HG02840 (cell line): ENCODE data around the gene SCRN2.

Experiments
- ATAC-seq: cut with Tn5 transposase; IDR thresholded peaks from one replicate; pipeline ENCODE4 v1.9.1; 2021; ENCODE audit warnings: mild to moderate bottlenecking, moderate library complexity, moderate number of reproducible peaks; ENCODE audit not compliant: unreplicated experiment, low FRiP score

The SCRN2 gene

GRCh38 chr17:47808036-47808829 is 32.8 kb downstream of the SCRN2 start:
- no peak for ATAC-seq

- ATAC-seq, result no peak
These were observed 33.7 kb downstream of the SCRN2 start for GRCh38 chr17:47807421-47807820.

GRCh38 chr17:47806913-47807255 is 34.2 kb downstream of the SCRN2 start:
- ATAC-seq, result no peak

- no peak for ATAC-seq
These were observed 34.8 kb downstream of the SCRN2 start for GRCh38 chr17:47806026-47806912.

DNA sequence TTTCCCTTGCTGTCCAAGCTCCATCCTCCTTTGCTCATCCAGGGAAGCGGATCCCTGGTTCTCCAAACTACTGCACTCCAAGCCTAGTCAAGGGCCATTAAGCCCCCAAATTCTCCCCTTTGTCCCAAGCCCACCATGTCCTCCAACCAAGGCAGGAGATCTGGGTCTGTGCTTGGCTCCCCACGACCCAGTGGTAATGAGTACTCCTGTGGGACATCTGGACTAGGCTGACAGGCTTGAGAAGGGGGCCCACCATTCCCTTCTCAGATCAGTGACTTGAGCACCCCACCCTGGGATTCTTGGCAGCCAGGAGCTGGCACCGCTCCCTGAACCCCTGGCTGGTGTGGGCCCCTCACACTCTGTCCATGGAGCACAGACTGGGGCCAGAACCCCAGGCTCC is 36.6 kb downstream of the SCRN2 start:
- ATAC-seq, result no peak

DNA sequence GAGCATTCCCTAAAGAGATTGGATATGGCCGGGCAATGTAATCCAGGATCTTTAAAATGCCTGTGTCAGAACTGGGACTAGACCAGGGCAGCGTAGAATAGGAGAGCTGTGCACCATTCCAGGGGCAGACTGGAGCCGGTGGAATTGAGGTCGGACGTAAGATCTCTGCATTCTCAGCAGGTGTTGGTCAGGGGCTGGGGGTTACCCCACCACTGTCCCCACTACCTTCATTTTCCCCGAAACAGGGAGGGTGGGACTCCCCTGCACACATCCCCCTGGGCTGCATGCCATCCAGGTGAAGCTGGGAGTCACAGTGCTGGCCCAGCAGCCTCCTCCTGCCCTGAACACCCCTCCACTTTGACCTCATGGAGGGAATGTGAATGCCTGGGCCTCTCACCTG is 37.3 kb downstream of the SCRN2 start:
- no peak for ATAC-seq

DNA sequence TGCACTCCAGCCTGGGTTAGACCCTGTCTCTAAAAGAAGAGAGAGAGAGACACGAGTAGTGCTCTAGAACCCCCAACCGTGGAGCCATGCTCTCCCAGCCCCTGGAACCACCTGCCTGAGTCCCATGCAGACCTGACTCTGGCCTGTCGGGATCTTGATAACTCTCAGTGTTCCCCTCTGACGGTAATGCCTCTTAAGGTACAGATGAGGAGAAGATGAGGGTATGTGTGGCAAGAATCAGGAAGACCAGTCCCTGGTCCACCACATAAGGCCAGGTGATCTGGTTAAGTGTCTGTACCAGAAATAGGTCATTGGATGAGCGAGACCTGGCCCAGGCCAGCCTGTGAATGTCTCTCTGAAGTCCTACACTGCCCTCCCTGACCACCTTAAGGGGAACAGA is 37.9 kb downstream of the SCRN2 start:
- no peak for ATAC-seq

GRCh38 chr17:47802341-47803022 is 38.6 kb downstream of the SCRN2 start:
- ATAC-seq, result no peak

GRCh38 chr17:47801906-47802305 is 39.2 kb downstream of the SCRN2 start:
- no peak for ATAC-seq

DNA sequence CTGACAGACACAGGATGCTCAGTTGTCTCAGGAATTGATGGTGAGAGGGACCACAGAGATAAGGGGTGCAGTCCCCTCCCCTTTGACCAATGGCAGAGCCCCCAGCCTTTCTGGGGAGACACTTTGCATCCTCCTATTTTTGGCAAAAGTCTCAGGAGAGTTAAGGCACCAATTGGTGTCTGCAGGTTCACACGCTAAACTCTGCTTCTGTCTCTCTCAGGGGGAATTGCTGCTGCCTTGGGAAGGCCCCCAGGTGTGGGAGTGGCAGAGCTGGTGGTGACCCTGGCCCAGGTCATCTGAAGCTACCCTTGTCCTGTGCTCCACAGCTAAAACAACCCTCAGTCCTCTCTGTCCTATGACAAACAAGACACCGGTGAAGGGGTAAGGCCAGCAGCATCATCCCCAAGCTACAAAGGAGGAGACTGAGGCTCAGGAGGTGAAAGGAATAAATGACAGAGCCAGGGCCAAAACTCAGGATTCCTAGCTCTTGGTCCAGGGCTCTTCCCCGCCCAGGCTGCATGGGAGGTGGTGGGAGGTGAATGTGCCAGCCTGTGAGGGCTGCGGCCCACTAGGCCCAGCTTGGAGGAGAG is 39.8 kb downstream of the SCRN2 start:
- ATAC-seq, result no peak

DNA sequence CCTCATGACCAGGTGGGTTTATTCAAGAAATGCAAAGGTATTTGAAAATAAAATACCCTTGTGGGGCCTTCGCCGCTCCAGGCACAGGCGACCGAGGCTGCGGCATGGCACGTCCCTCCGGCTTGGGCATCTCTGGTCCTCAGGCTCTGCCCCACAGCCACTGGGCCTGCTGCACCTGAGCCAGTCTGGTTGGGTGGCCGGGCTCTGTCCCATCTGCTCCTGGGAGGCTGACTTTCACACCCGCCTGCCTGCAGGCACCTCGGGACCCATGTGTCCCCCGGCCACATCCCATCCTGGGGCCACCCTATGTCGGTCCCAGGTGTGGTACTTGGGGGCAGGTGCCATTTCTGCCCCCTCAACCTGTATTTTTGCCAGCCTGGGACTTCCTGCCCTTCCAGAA is 40.4 kb downstream of the SCRN2 start:
- no peak for ATAC-seq

GRCh38 chr17:47797797-47798196 is 43.3 kb downstream of the SCRN2 start:
- no peak for ATAC-seq

GRCh38 chr17:47792979-47793378 is 48.1 kb downstream of the SCRN2 start:
- ATAC-seq, result no peak

DNA sequence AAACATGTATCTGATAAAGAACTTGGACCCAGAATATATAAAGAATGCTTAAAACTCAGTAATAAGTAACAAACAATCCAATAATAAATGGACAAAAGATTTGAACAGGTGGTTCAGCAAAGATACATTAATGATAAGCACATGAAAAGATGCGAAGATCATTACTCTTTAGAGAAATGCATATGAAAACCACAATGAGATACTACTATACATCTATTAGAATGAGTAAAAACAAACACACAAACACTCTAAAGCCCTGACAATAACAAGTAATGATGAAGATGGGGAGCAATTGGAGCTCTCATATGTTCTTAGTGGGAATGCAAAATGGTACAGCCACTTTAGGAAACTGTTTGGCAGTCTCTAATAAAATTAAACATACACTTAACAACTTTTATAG is 48.6 kb downstream of the SCRN2 start:
- no peak for ATAC-seq

GRCh38 chr17:47791025-47791424 is 50.0 kb downstream of the SCRN2 start:
- ATAC-seq, result no peak

- ATAC-seq, result no peak
These were observed 51.2 kb downstream of the SCRN2 start for GRCh38 chr17:47789611-47790561.
